GM21528 (cell line): ENCODE results near the gene EPHB3.
"Not testable (repeated sequence)": the region's sequence is repeated elsewhere in the genome, so short reads cannot be mapped to it uniquely, and the experiment has no call there.

Experiments
- ATAC-seq: cut with Tn5 transposase; IDR thresholded peaks from one replicate; pipeline ENCODE4 v1.9.1; 2021; ENCODE audit warnings: mild to moderate bottlenecking, moderate library complexity; ENCODE audit not compliant: unreplicated experiment, low FRiP score

Gene EPHB3

DNA sequence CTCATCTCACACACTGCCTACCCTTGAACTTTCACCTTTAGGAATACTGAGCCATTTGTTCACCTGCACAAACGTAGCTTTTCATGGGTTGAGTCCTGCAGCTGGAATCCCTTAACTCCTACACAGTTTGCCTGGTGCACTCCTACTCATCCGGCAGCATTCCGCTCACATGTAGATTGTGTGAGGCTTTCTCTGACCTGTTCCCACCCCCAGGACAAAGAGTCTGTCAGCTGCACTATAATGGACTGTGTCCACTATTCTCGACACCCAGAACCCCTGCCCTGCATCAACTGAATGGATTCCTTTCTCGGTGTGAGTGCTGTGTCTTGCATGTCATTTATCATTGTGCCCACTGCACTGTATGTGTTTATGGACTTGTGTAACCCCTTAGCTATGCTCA is 54.9 kb downstream of the EPHB3 start:
- ATAC-seq: no peak

DNA sequence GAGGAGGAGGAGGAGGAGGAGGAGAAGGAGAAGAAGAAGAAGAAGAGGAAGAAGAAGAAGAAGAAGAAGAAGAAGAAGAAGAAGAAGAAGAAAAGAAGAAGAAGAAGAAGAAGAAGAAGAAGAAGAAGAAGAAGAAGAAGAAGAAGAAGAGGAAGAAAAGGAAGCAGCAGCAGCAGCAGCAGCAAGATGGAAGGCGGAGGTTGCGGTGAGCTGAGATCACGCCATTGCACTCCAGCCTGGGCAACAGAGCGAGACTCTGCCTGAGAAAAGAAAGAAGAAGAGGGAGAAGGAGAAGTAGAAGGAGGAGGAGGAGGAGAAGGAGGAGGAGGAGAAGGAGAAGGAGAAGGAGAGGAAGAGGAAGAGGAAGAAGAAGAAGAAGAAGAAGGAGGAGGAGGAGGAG is 55.7 kb downstream of the EPHB3 start:
- ATAC-seq: not testable (repeated sequence)

DNA sequence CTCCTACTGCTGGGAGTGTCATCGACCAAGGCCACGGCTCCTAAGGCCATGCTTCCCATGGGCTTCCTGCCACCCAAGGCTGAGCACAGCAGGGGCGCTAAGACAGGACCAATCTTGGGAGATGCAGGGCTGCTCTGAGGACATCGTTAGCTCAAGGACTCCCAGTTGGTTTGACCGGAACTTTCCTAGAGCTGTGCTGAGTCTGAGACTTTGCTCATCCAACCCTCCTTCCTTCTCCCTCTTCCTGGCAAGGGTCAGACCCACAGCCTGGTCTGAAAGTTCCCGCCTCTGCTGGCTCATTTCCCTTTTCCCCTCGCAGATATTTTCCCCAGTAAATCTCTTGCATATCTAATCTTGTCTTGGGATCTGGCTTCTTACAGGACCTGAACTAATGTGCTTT is 57.2 kb downstream of the EPHB3 start:
- no peak for ATAC-seq

DNA sequence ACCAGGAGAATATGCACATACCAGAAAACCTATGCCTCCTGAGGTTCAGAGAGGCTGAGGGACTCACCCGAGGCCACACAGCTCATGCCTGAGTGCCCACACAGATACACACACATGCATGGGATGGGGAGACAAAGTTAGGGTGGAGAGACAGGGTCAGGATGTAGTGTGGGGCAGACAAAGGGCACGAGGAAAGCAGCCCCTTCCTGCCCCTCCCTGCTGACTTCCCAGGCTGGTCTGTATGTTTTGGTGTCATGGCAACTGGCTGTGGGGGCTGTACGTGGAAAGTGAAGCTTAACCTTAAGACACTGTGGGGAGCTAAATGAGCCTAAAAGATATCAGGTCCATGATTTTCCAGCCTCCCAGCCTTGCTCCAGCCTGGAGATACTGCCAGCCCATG is 57.8 kb downstream of the EPHB3 start:
- ATAC-seq: no peak

DNA sequence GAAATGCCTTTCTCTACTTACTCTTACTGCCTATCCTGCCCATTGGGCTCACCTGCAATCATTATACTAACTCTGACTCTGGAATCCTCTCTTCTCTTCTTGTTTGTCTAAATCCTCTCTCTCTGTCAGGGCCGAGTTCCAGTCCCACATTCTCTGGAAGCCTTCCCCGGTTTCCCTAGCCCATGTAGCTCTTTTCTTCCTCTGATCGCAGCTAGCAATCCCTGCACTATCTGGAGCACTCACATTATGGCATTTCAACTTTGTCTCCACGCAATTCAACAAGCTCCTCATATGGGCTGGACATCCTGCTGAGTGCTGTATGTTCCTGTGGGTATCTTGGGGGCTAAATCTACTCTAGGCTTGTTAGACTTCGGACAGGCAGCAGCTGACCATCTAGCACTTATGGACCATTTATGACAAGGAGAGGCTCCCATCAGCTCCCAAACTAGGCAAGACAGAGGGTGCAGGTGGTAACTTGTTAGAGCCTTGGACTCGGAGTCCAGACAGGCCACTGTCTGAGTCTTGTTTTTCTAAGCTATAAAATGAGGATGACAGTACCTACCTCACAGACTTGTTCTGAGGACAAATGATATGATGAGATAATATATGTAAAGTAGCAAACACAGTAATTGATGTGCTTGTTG is 58.3 kb downstream of the EPHB3 start:
- ATAC-seq: no peak

DNA sequence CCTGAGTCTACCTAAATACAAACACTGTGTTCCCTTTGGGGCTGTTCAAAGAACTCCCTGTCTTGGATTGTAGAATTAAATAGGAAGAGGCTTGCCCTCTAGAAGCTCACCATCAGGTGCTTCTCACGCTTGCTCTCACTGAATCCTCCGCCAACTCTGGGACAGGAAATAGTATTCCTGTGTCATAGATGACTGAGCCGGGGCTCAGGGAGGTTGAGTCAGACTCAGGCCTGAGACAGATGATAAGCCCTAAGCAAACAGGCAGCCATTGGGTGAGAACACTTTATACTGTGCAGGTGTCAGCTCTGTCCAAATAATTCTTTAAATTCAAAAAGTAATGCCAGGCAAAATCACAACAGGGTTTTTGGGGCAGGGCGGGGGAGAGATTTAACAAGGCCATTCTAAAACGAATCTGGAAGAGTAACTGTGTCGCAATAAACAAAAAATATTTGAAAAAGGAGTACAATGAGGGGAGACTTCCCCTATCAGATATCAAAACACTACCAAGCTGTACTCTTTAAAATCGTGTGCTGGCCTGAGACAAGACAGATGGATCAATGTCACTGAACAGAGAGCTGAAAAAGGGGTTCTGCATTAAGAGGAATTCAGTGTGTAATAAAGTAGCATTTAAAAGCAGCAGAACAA is 59.0 kb downstream of the EPHB3 start:
- ATAC-seq: no peak

DNA sequence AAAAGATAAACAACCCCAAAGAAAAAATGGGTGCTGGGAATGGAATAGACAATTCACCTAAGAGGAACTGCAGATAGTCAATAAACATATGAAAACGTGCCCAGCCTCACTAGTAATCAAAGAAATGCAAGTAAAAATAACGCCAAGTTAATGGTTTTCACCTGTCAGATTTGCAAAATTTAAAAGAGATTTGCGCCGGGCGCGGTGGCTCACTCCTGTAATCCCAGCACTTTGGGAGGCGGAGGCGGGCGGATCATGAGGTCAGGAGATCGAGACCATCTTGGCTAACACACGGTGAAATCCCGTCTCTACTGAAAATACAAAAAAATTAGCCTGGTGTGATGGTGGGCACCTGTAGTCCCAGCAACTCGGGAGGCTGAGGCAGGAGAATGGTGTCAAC is 60.6 kb downstream of the EPHB3 start:
- not testable (repeated sequence) for ATAC-seq

DNA sequence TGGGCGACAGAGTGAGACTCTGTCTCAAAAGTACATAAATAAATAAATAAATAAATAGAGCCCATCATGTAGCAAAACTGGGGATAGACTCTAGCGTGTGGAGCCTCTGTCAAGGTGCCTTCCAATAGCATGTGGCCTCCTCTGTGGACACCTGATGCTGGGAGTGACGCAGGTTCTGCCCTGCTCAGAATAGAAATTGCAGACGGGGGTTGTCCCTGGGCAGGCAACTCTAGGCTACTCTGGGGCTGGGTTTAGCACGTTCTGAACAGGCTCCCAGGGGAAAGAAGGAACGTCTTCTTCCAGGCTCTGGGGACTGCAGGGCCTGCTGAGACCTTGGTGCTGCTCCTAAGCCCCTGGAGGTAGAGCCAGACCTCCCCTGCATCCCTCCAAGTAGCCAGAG is 65.3 kb downstream of the EPHB3 start:
- no peak for ATAC-seq

DNA sequence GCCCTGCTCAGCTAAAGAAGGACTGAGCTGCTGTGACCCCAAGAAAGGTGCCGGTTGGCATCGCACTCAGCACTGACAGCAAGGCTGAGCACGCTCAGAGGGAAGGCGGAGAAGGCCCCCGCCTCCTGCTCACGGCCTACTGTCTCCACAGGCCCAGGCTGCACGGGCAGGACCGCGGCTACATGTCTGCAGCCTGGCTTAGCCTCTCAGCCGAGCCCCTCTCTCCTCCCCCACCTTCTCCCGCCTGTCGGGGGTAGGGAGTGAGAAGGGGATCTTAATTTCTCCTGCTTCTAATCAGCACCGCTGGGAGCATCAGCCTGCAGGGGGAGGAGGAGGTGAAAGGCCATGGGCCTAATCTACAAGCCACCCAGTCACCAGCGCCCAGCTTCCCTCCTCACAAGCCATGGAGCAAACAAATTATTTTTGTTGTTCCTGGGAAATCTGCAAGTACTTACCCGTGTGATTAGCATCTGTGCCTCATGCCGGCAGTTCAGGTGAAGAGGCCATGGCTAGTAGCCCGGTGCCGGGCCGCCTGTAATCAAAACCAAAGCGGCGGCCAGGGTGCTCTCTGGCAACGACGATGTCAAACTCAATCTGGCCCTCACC is 68.1 kb downstream of the EPHB3 start:
- ATAC-seq: no peak

DNA sequence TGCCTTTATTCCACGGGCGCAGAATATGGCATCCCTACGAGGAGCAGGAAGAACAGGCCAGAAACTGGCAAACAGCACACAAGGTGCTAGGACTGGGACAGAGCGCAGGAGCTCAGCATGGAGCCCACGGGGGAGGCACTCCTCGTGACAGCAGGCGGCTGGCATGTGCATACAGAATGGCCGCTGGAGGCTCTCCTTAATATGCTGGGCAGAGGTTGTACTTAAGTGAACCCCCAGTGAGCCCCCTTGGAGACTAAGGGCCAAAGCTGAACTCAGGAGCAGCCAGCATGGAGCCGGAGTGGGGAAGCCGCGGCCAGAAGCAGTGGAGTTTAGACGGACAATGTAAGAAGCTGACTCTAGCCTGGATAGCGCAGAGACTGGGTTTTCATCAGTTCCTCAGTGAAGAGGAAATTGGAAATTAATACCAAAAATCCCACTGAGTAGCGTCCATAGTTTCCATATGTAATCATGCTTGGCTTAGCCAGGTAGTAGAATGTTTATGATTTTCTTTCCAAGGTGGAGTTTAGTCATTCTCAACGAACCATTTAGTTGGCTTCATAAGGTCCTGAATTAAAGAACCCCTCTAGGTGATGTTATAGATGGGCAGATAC is 69.4 kb downstream of the EPHB3 start:
- no peak for ATAC-seq

DNA sequence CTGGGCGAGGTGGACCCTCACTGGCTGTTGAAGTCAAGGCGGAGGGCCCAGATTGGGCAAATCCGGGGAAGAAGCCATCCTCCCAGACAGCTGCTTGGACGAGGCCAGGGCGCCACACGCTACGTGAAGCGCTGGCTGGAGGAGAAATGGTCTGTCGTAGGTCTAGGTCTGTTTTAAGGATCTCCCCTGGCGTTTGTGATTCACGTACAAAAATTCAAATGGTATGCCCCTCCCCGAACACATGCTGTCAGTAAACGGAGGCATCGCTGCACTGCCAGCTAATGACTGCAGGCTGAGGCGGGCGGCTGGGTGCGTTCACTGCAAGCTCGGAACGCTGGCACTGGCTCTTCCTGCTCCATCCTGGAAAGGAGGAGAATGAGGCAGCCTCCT is 69.9 kb downstream of the EPHB3 start:
- no peak for ATAC-seq
